Left lobe of liver (tissue), 2 donors: Measurements from ENCODE around the gene PERM1. TPM values are rescaled to one million over a fixed set of nuclear protein-coding genes. Genes with fewer than 3 reads are reported as not detected.
"Not testable (repeated sequence)": the region's sequence is repeated elsewhere in the genome, so short reads cannot be mapped to it uniquely, and the experiment has no call there.

Source experiments
- ATAC-seq: fragments of 200-7000 bp; cut with Tn5 transposase; one replicate; pipeline ENCODE4 v1.9.1; 2020; ENCODE audit warnings: mild to moderate bottlenecking, moderate library complexity
- DNase-seq: peaks from one replicate; pipeline ENCODE4 v3.0.0-alpha.2; 2020; ENCODE audit warnings: low spot score
- total RNA-seq: library from RNA; stranded (reverse); gene quantifications from one replicate; pipeline ENCODE4 v1.2.1, GENCODE V29; 2021
- donor health status: DM: no; HTN: no; CAD: no; lungs with moderate emphysema.
- donor health status: DM: no; HTN: yes; CAD: no.

PERM1 gene
- total RNA-seq, 1 donor from 2014 or later = 0.83 TPM

GRCh38 chr1:1017397-1018320 lies 35.8 kb upstream of the PERM1 start:
- DNase-seq, ATAC-seq: not testable (repeated sequence)

GRCh38 chr1:1014799-1015681 lies 33.1 kb upstream of the PERM1 start:
- no peak for DNase-seq
- ATAC-seq = no peak

GRCh38 chr1:1013922-1014648 lies 32.2 kb upstream of the PERM1 start:
- DNase-seq (no peak), ATAC-seq (peak; percentile 1)

GRCh38 chr1:1013105-1013921 lies 31.4 kb upstream of the PERM1 start, which contains the start of gene ISG15:
Gene ISG15 (plus strand): TSS chr1:1013497. CDS start chr1:1013574, 77 bp downstream.
- ATAC-seq (peak; percentile 96), DNase-seq (peak; percentile 93)

- DNase-seq = not testable (repeated sequence)
- peak; percentile 9 for ATAC-seq
Measured at GRCh38 chr1:1012736-1013104, 30.8 kb upstream of the PERM1 start.

- ATAC-seq (no peak), DNase-seq (no peak)
Measured at GRCh38 chr1:1011396-1011949, 29.6 kb upstream of the PERM1 start.

- DNase-seq, ATAC-seq: not testable (repeated sequence)
Measured at GRCh38 chr1:1010131-1010530, 28.2 kb upstream of the PERM1 start.

GRCh38 chr1:1006305-1007159 lies 24.6 kb upstream of the PERM1 start:
- peak; percentile 83 for ATAC-seq
- DNase-seq = peak; percentile 93

GRCh38 chr1:1005774-1006304 lies 23.9 kb upstream of the PERM1 start:
- peak; percentile 46 for DNase-seq
- peak; percentile 0 for ATAC-seq

GRCh38 chr1:1004780-1005697 lies 23.1 kb upstream of the PERM1 start:
- DNase-seq (peak; percentile 79), ATAC-seq (peak; percentile 63)

GRCh38 chr1:1004420-1004779 lies 22.5 kb upstream of the PERM1 start:
- ATAC-seq = no peak
- no peak for DNase-seq

GRCh38 chr1:1003618-1004419 lies 21.9 kb upstream of the PERM1 start:
- no peak for ATAC-seq

GRCh38 chr1:1001057-1001783 lies 19.3 kb upstream of the PERM1 start:
- ATAC-seq = no peak
- DNase-seq = peak; percentile 46

More at GRCh38 chr1:1003618-1004419, 21.9 kb upstream of the PERM1 start:
- DNase-seq = no peak

- peak; percentile 21 for ATAC-seq
- DNase-seq = peak; percentile 71
Measured at GRCh38 chr1:1000357-1001056, 18.6 kb upstream of the PERM1 start.

GRCh38 chr1:999725-1000356 lies 17.9 kb upstream of the PERM1 start, which contains the start of gene HES4:
Gene HES4 (minus strand): TSS chr1:1000097. CDS start chr1:999973, 124 bp downstream.
- ATAC-seq (peak; percentile 78), DNase-seq (peak; percentile 79)
